ENCODE data around the gene HDAC8.

GRCh38 chrX:72382202-72382595 is 190.4 kb downstream of the HDAC8 start:
- TF ChIP-seq CTCF (IDR thresholded peaks at IDR 0.05) (no peak), POLR2AphosphoS5 (IDR thresholded peaks at IDR 0.05; ENCODE audit: low read depth, low read length) (no peak)
